Natural killer cell (primary cell): Measurements from ENCODE around the gene FNDC3B. TPM values are rescaled to one million over a fixed set of nuclear protein-coding genes. Genes with fewer than 3 reads are reported as not detected.

Source experiments
- ATAC-seq, 3 donors: fragments of 150-1000 bp in 2 of 3; fragments of 200-7000 bp in 1 of 3; cut with Tn5 transposase; 1 replicate in 1 of 3; 2 replicates in 2 of 3; pipeline ENCODE4 v1.10.0; 2021; ENCODE audit warnings: mild to moderate bottlenecking in 2 of 3, moderate library complexity in 2 of 3
- DNase-seq, 2 donors: peaks; one replicate each; pipeline versions ENCODE4 v3.0.0 to v3.0.0-alpha.2; 2013 to 2021; ENCODE audit warnings: mixed read lengths in 1 of 2
- H3K27ac ChIP-seq: one replicate; pipeline ENCODE4 v1.5.1; 2013; ENCODE audit warnings: mild to moderate bottlenecking, low read length
- H3K27me3 ChIP-seq: one replicate; pipeline ENCODE4 v1.6.1; 2013; ENCODE audit warnings: low read length; ENCODE audit not compliant: control insufficient read depth, insufficient read depth
- H3K36me3 ChIP-seq: one replicate; pipeline ENCODE4 v1.6.1; 2013; ENCODE audit warnings: low read length; ENCODE audit not compliant: control insufficient read depth, insufficient read depth
- H3K4me1 ChIP-seq: one replicate; pipeline ENCODE4 v1.6.1; 2013; ENCODE audit warnings: low read length; ENCODE audit not compliant: control insufficient read depth, insufficient read depth
- H3K4me3 ChIP-seq: one replicate; pipeline ENCODE4 v1.5.1; 2013; ENCODE audit warnings: low read length
- H3K9me3 ChIP-seq: one replicate; pipeline ENCODE4 v1.6.1; 2013; ENCODE audit warnings: low read length; ENCODE audit not compliant: control insufficient read depth, insufficient read depth
- H3K27ac Mint-ChIP-seq, 2 donors: one replicate each; pipeline ENCODE4 v1.8.0; 2022; ENCODE audit warnings: mild to moderate bottlenecking in 2 of 2, mixed read lengths in 2 of 2, moderate library complexity in 1 of 2
- H3K27me3 Mint-ChIP-seq, 2 donors: one replicate each; pipeline ENCODE4 v1.8.0; 2022; ENCODE audit warnings: low read depth in 2 of 2, mixed read lengths in 2 of 2
- H3K36me3 Mint-ChIP-seq: one replicate; pipeline ENCODE4 v1.8.0; 2022; ENCODE audit warnings: mixed read lengths
- H3K4me1 Mint-ChIP-seq, 2 donors: one replicate each; pipeline ENCODE4 v1.8.0; 2022; ENCODE audit warnings: mixed read lengths in 2 of 2
- H3K4me3 Mint-ChIP-seq: one replicate; pipeline ENCODE4 v1.8.0; 2022; ENCODE audit warnings: mild to moderate bottlenecking, moderate library complexity, mixed read lengths
- H3K9me3 Mint-ChIP-seq, 2 donors: one replicate each; pipeline ENCODE4 v1.8.0; 2022; ENCODE audit warnings: mixed read lengths in 2 of 2
- CTCF ChIP-seq: fragments of 200-600 bp; IDR thresholded peaks from one replicate; pipeline ENCODE4 v1.8.0; 2022; ENCODE audit warnings: antibody characterized with exemption
- WGBS: methylation state at CpG from one replicate; pipeline ENCODE4 v1.1.7; 2013; ENCODE audit warnings: missing lambda C conversion rate; ENCODE audit not compliant: insufficient coverage; 5-methylcytosine and 5-hydroxymethylcytosine counted together
- intact Hi-C: fragments of 100-400 bp; cut with micrococcal nuclease; formaldehyde crosslinking; loops from one replicate; pipeline ENCODE4 v1.14.2; 2022
- total RNA-seq, 4 donors: library from RNA; stranded (reverse); fragments of 120-200 nt in 1 of 4; gene quantifications; one replicate each; pipeline versions ENCODE4 v1.2.3 to v1.2.4, GENCODE V29; 2013 to 2022

Gene FNDC3B
- total RNA-seq, 3 donors from 2014 or later (not counting 1 experiment from before 2014, with no cell fraction given) = 154 to 214 (median 206) TPM

- peak overlapping the region in 1 of 2 donors; percentile 63 for H3K27ac Mint-ChIP-seq
- Histone ChIP-seq H3K36me3 (peaks cover 56% of the 10 kb centered on the region), H3K9me3 (no peaks in the 10 kb centered on the region), H3K4me3 (no peak overlapping the region), H3K27ac (no peak overlapping the region), H3K4me1 (no peaks in the 10 kb centered on the region), H3K27me3 (no peaks in the 10 kb centered on the region)
- H3K27me3 Mint-ChIP-seq = no peaks in the 10 kb centered on the region
- DNase-seq (no peak), ATAC-seq (no peak)
- TF ChIP-seq CTCF = no peak
- intact Hi-C loops = no loop called here
- 93% methylated on average over 8 of the region's 8 CpGs for WGBS
- peaks cover 24% of the 10 kb centered on the region for H3K36me3 Mint-ChIP-seq
- H3K4me1 Mint-ChIP-seq = peaks cover 15 to 29% of the 10 kb centered on the region in 2 donors
- H3K9me3 Mint-ChIP-seq = no peaks in the 10 kb centered on the region
- H3K4me3 Mint-ChIP-seq = no peak overlapping the region
These were observed 275.3 kb downstream of the FNDC3B start for GRCh38 chr3:172314591-172315160.

- Histone ChIP-seq H3K27me3 (no peaks in the 10 kb centered on the region), H3K36me3 (peaks cover 52% of the 10 kb centered on the region), H3K27ac (no peak overlapping the region), H3K9me3 (no peaks in the 10 kb centered on the region), H3K4me1 (no peaks in the 10 kb centered on the region), H3K4me3 (no peak overlapping the region)
- H3K27ac Mint-ChIP-seq = peak overlapping the region in 1 of 2 donors; percentile 31
- H3K27me3 Mint-ChIP-seq = no peaks in the 10 kb centered on the region
- no peak for TF ChIP-seq CTCF
- DNase-seq (no peak), ATAC-seq (no peak)
- intact Hi-C loops = no loop called here
- H3K36me3 Mint-ChIP-seq = peaks cover 17% of the 10 kb centered on the region
- H3K4me3 Mint-ChIP-seq = no peak overlapping the region
- WGBS = 98% methylated on average over 11 of the region's 11 CpGs
- peaks cover 18 to 34% of the 10 kb centered on the region in 2 donors for H3K4me1 Mint-ChIP-seq
- H3K9me3 Mint-ChIP-seq = no peaks in the 10 kb centered on the region
These were observed 276.2 kb downstream of the FNDC3B start for GRCh38 chr3:172315401-172316091.

GRCh38 chr3:172316758-172317157 is 277.4 kb downstream of the FNDC3B start:
- no peak overlapping the region for H3K27ac Mint-ChIP-seq
- H3K36me3 ChIP-seq = peaks cover 44% of the 10 kb centered on the region
- intact Hi-C loops = no loop called here

More at GRCh38 chr3:172316758-172317157, 277.4 kb downstream of the FNDC3B start:
- peaks cover 10% of the 10 kb centered on the region for H3K36me3 Mint-ChIP-seq
- Histone ChIP-seq H3K27ac (no peak overlapping the region), H3K4me1 (no peaks in the 10 kb centered on the region), H3K4me3 (no peak overlapping the region), H3K9me3 (no peaks in the 10 kb centered on the region), H3K27me3 (no peaks in the 10 kb centered on the region)
- 100% methylated on average over 4 of the region's 4 CpGs for WGBS
- DNase-seq (no peak), ATAC-seq (no peak)
- H3K4me3 Mint-ChIP-seq = no peak overlapping the region
- TF ChIP-seq CTCF = no peak
- no peaks in the 10 kb centered on the region for H3K27me3 Mint-ChIP-seq
- no peaks in the 10 kb centered on the region for H3K9me3 Mint-ChIP-seq
- peaks cover 18 to 32% of the 10 kb centered on the region in 2 donors for H3K4me1 Mint-ChIP-seq
